ENCODE data around the gene CEBPA.

Gene CEBPA

GRCh38 chr19:33302175-33302973 is at the start of gene CEBPA:
CEBPA (minus strand) TSS chr19:33302534; CDS start chr19:33302414, 120 bp downstream.
- H3K27ac ChIP-seq = peak within 1 kb of the TSS; percentile 91

GRCh38 chr19:33350538-33351309 is 48.4 kb upstream of the CEBPA start:
- H3K27ac ChIP-seq = no peak overlapping the region
- no peak for TF ChIP-seq ZFX (IDR thresholded peaks at IDR 0.05)
- no peak for TF ChIP-seq CTCF (conservative IDR thresholded peaks at IDR 0.05)

More at GRCh38 chr19:33302175-33302973, at the start of gene CEBPA:
- peak; percentile 95 for TF ChIP-seq CTCF (conservative IDR thresholded peaks at IDR 0.05)
- peak; percentile 72 for TF ChIP-seq ZFX (IDR thresholded peaks at IDR 0.05)

GRCh38 chr19:33349319-33350289 is 47.3 kb upstream of the CEBPA start:
- TF ChIP-seq ZFX (IDR thresholded peaks at IDR 0.05) = no peak
- TF ChIP-seq CTCF (conservative IDR thresholded peaks at IDR 0.05) = no peak

GRCh38 chr19:33348301-33349010 is 46.1 kb upstream of the CEBPA start:
- H3K27ac ChIP-seq = no peak overlapping the region
- no peak for TF ChIP-seq ZFX (IDR thresholded peaks at IDR 0.05)
- TF ChIP-seq CTCF (conservative IDR thresholded peaks at IDR 0.05) = no peak

More at GRCh38 chr19:33349319-33350289, 47.3 kb upstream of the CEBPA start:
- H3K27ac ChIP-seq = no peak overlapping the region

GRCh38 chr19:33347300-33347699 is 45.0 kb upstream of the CEBPA start:
- no peak overlapping the region for H3K27ac ChIP-seq
- TF ChIP-seq ZFX (IDR thresholded peaks at IDR 0.05) (no peak), CTCF (conservative IDR thresholded peaks at IDR 0.05) (no peak)

GRCh38 chr19:33346665-33347064 is 44.3 kb upstream of the CEBPA start:
- H3K27ac ChIP-seq = no peak overlapping the region
- TF ChIP-seq CTCF (conservative IDR thresholded peaks at IDR 0.05) (no peak), ZFX (IDR thresholded peaks at IDR 0.05) (no peak)

Data from C4-2B (cell line).